Colonic mucosa (tissue), 4 donors: ENCODE results near the gene ADARB2. TPM values are rescaled to one million over a fixed set of nuclear protein-coding genes. Genes with fewer than 3 reads are reported as not detected.

ENCODE experiments used
- DNase-seq: peaks from one replicate; pipeline ENCODE4 v3.0.0-alpha.2; 2020
- H3K27ac ChIP-seq: fragments of 200-600 bp; one replicate; pipeline ENCODE4 v1.8.0; 2021
- H3K27me3 ChIP-seq: fragments of 200-600 bp; one replicate; pipeline ENCODE4 v1.8.0; 2021
- H3K36me3 ChIP-seq: fragments of 200-600 bp; one replicate; pipeline ENCODE4 v1.8.0; 2021
- H3K4me1 ChIP-seq: fragments of 200-600 bp; one replicate; pipeline ENCODE4 v1.8.0; 2021; ENCODE audit warnings: mild to moderate bottlenecking
- H3K4me3 ChIP-seq: fragments of 200-600 bp; one replicate; pipeline ENCODE4 v1.8.0; 2021
- H3K9ac ChIP-seq, 2 donors: one replicate each; pipeline ENCODE4 v1.7.0; 2013; ENCODE audit warnings: control low read depth in 2 of 2, low read depth in 2 of 2, low read length in 2 of 2
- H3K9me3 ChIP-seq: fragments of 200-600 bp; one replicate; pipeline ENCODE4 v1.8.0; 2021
- intact Hi-C: fragments of 100-400 bp; cut with DNase I; formaldehyde crosslinking; loops from one replicate; pipeline ENCODE4 v1.14.1; 2022
- total RNA-seq, 2 donors: library from RNA; stranded (reverse); fragmentation: NEBNext Ultra II Directional in 1 of 2; extraction: Animal tissue kit (Norgen Biotek cat#: 25700) in 1 of 2; gene quantifications; one replicate each; pipeline ENCODE4 v1.2.1, GENCODE V29; 2021
- TF ChIP-seq, protein P1 (sequence below): fragments of 200-600 bp; IDR thresholded peaks from one replicate; pipeline ENCODE4 v1.8.0; 2022; ENCODE audit warnings: antibody characterized with exemption, mild to moderate bottlenecking
- donor health status: healthy.
- donor health status: DM: no; HTN: no; CAD: no.
- donor health status: DM: no; HTN: no; CAD: no.

ADARB2 gene
- total RNA-seq, 2 donors from 2014 or later: 0.19 TPM; not detected in 1

GRCh38 chr10:1570416-1571051 lies 166.8 kb downstream of the ADARB2 start:
- Histone ChIP-seq H3K4me1 (no peaks in the 10 kb centered on the region), H3K27ac (no peak overlapping the region), H3K36me3 (no peaks in the 10 kb centered on the region), H3K4me3 (no peak overlapping the region), H3K9ac (no peak overlapping the region), H3K9me3 (no peaks in the 10 kb centered on the region), H3K27me3 (no peaks in the 10 kb centered on the region)
- intact Hi-C loops: no loop called here
- TF ChIP-seq, protein P1, sequence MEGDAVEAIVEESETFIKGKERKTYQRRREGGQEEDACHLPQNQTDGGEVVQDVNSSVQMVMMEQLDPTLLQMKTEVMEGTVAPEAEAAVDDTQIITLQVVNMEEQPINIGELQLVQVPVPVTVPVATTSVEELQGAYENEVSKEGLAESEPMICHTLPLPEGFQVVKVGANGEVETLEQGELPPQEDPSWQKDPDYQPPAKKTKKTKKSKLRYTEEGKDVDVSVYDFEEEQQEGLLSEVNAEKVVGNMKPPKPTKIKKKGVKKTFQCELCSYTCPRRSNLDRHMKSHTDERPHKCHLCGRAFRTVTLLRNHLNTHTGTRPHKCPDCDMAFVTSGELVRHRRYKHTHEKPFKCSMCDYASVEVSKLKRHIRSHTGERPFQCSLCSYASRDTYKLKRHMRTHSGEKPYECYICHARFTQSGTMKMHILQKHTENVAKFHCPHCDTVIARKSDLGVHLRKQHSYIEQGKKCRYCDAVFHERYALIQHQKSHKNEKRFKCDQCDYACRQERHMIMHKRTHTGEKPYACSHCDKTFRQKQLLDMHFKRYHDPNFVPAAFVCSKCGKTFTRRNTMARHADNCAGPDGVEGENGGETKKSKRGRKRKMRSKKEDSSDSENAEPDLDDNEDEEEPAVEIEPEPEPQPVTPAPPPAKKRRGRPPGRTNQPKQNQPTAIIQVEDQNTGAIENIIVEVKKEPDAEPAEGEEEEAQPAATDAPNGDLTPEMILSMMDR: no peak
- DNase-seq: no peak

- intact Hi-C loops: no loop called here
Observed at GRCh38 chr10:1569208-1569607, 168.1 kb downstream of the ADARB2 start.

DNA sequence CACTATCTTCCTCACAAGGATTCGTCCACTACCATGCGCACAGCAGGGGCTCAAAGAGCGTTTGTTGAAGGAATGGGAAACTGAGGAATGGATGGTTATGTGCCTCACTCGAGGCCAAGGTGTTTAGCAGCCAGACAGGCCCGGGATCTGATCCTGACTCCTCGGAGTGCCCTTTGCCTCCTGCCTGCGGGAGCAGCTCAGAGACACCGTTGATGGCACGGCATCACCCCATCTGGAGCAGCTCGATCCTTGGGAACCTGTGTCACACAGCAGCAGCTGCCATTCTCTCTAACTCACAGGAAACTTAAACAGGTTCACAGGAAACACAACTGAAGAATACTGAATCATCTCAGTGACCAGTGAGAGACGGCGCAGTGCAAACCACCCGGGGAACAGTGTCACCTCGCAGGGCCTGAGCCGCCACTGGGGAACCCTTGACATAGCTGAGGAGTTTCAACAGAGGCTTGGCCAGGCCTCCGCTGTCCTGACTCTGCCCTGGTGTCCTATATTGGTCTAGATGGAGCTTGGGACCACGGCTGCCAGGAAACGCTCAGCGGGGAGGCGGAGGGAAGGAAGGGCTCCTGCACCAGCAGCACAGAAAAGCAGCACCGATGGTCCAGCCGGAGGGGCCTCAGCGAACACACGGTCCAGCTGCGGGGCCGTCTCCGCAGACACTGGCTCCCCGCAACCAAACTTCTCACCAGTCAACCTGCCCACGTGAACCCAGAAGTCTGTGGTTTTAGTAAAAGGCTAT lies 169.4 kb downstream of the ADARB2 start:
- TF ChIP-seq, protein P1: no peak
- no peak for DNase-seq
- H3K9ac ChIP-seq: no peak overlapping the region
- H3K4me3 ChIP-seq: no peak overlapping the region
- intact Hi-C loops: no loop called here
- H3K9me3 ChIP-seq: no peaks in the 10 kb centered on the region
- no peak overlapping the region for H3K27ac ChIP-seq
- H3K4me1 ChIP-seq: no peaks in the 10 kb centered on the region
- H3K36me3 ChIP-seq: no peaks in the 10 kb centered on the region
- no peaks in the 10 kb centered on the region for H3K27me3 ChIP-seq

More at GRCh38 chr10:1569208-1569607, 168.1 kb downstream of the ADARB2 start:
- Histone ChIP-seq H3K4me1 (no peaks in the 10 kb centered on the region), H3K36me3 (no peaks in the 10 kb centered on the region), H3K9ac (no peak overlapping the region), H3K9me3 (no peaks in the 10 kb centered on the region), H3K27ac (no peak overlapping the region), H3K4me3 (no peak overlapping the region), H3K27me3 (no peaks in the 10 kb centered on the region)
- no peak for DNase-seq
- TF ChIP-seq, protein P1: no peak

GRCh38 chr10:1567152-1567551 lies 170.2 kb downstream of the ADARB2 start:
- no peak overlapping the region for H3K4me3 ChIP-seq
- no peaks in the 10 kb centered on the region for H3K4me1 ChIP-seq

DNA sequence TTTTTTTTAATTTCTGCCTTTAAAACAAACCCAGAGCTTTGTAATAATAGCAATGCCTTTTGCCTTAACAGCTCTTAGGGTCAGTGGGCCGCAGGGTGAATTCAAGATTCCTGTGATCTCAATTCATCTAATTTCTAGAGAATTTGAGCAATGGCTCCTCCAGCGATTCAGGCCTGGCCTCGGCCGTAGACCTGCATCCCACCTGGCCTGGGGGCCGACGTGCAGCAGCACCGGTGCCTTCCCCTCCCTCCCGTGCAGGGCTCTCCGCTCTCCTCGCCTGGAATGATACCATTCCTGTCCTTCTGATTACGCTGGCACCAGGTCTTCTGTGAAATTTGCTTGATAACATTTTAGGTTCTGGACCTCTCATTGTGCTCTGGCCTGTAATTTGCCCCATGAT lies 172.5 kb downstream of the ADARB2 start:
- TF ChIP-seq, protein P1: no peak
- no peak for DNase-seq
- no peaks in the 10 kb centered on the region for H3K4me1 ChIP-seq
- no peaks in the 10 kb centered on the region for H3K27me3 ChIP-seq
- no peaks in the 10 kb centered on the region for H3K9me3 ChIP-seq
- no peak overlapping the region for H3K27ac ChIP-seq
- intact Hi-C loops: no loop called here
- no peak overlapping the region for H3K9ac ChIP-seq
- no peak overlapping the region for H3K4me3 ChIP-seq
- no peaks in the 10 kb centered on the region for H3K36me3 ChIP-seq

More at GRCh38 chr10:1567152-1567551, 170.2 kb downstream of the ADARB2 start:
- no peaks in the 10 kb centered on the region for H3K27me3 ChIP-seq
- H3K9me3 ChIP-seq: no peaks in the 10 kb centered on the region
- TF ChIP-seq, protein P1: no peak
- no peaks in the 10 kb centered on the region for H3K36me3 ChIP-seq
- no peak overlapping the region for H3K27ac ChIP-seq
- intact Hi-C loops: no loop called here
- DNase-seq: no peak
- H3K9ac ChIP-seq: no peak overlapping the region
